ENCODE data around the gene PHOSPHO1. TPM values are rescaled to one million over a fixed set of nuclear protein-coding genes. Genes with fewer than 3 reads are reported as not detected.
A peak's percentile ranks its signal among the peaks of the same experiment; 100 is the strongest.

Gene PHOSPHO1
- total RNA-seq, 1 donor = 0.09 TPM

DNA sequence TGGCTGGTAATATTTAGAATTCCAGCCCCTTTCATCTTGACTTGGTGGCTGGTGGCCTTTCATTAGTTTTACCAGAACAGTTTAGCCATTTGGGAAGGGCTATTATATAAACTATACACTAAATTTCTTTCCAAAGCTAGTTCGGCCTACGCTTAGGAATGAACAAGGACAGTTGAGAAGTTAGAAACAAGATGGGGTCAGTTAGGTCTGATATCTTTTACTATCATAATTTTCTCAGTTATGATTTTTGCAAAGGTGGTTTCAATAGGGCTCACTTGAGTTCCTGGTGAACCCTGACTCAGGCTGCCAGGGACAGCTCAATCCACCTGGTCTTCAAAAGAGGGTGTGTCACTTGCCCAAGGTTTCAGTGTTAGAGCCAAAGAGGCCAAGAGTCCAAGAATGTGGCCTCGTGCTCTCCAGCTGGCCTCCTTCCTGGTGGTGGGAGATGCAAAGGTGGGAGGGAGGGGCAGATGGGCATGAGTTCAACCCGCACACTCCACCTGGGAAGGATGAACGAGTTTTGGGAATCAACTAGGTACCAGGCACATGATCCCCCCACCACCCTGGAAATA lies 4.0 kb upstream of the PHOSPHO1 start:
- H3K4me3 ChIP-seq (ENCODE audit: low read depth, low read length) = no peak overlapping the region
- DNase-seq (ENCODE audit: low read depth) = no peak
- TF ChIP-seq, protein P1, sequence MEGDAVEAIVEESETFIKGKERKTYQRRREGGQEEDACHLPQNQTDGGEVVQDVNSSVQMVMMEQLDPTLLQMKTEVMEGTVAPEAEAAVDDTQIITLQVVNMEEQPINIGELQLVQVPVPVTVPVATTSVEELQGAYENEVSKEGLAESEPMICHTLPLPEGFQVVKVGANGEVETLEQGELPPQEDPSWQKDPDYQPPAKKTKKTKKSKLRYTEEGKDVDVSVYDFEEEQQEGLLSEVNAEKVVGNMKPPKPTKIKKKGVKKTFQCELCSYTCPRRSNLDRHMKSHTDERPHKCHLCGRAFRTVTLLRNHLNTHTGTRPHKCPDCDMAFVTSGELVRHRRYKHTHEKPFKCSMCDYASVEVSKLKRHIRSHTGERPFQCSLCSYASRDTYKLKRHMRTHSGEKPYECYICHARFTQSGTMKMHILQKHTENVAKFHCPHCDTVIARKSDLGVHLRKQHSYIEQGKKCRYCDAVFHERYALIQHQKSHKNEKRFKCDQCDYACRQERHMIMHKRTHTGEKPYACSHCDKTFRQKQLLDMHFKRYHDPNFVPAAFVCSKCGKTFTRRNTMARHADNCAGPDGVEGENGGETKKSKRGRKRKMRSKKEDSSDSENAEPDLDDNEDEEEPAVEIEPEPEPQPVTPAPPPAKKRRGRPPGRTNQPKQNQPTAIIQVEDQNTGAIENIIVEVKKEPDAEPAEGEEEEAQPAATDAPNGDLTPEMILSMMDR (IDR thresholded peaks at IDR 0.05; ENCODE audit: insufficient read depth, low read length) = no peak

DNA sequence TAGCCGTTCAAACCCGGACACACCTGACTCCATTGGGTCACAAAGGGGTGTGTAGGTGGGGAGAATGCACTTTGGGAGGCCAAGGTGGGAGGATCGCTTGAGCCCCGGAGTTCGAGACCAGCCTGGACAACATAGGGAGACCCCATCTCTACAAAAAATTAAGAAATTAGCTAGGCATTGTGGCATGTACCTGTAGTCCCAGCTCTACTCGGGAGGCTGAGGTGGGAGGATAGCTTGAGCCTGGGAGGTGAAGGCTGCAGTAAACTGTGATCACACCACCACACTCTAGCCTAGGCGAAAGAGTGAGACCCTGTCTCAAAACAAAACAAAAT lies 942 bp upstream of the PHOSPHO1 start:
- H3K4me3 ChIP-seq (ENCODE audit: low read depth, low read length) = no peak overlapping the region
- TF ChIP-seq, protein P1 (IDR thresholded peaks at IDR 0.05; ENCODE audit: insufficient read depth, low read length) = no peak
- DNase-seq (ENCODE audit: low read depth) = no peak

DNA sequence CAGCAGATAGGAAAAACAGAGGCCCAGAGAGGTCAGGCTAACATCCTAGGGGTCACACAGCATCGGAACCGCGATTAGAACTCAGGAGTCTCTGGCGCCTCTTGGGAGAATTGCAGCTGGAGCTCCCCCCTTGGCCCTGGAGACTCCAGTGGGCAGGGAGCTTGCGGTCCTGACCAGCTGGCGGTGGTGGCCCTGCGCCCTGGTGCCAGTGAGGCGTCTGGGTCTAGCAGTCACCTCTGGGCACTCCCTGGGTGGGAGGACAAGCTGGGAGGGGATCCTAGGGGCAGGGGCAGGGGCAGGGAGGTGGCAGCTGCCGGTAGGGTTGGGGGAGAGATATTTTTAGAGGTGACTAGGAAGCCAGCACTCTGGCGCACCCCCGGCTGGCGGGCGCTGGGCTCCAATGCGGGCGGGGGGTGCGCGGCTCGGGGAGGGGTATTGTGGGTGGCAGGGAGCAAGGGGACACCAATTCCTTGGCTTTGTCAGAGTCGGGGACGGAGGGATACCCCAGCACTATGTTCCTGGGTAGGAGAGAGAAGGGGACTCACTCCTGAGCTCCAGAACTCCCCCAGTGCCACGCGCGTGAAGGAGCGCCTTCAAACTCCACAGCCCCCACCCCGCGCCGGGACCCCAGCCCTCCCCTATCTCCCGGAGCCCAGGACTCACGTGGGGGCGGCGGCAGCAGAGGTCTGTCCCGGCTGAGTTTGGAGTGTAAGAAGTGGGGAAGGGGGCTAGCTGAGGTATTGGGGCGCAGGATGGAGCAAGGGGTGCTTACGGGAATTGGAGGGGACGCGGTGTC lies 584 bp downstream of the PHOSPHO1 start:
- TF ChIP-seq, protein P1 (IDR thresholded peaks at IDR 0.05; ENCODE audit: insufficient read depth, low read length) = no peak
- peak overlapping the region; percentile 77 for H3K4me3 ChIP-seq (ENCODE audit: low read depth, low read length)
- DNase-seq (ENCODE audit: low read depth) = no peak

DNA sequence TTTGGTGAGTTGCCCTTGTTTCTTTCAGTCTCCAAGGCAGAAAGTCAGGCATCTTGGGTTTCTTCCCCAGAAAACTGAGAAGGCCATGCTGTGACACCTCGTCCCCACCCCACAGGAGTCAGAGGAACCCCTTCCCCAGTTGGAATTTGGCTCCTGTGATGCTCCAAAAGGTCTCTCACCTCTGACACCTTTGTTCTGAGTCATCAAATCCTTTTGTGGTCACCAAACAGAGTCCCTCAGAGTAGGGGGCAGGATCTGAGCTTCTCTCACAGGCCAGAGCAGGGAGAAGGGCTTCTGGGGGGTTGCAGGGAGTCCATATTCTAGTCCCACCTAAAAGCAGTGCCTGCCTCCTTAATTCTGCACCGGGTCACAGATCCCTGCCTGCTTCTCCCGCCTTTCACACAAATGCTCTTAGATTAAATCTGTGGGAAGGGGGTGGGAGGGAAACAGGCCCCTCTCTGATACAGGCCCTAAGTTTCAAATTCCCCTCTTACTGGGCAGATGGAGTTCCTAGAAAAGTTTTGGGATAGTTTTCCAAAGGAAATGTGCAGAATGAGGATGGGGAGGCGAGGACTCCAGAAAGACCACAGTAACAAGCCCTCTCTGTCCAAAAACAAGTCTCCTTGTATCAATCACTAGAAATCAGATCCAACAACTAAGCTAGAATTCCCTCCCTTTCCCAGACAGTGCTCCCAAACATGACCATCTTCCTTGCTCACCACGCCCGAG lies 1.3 kb downstream of the PHOSPHO1 start:
- TF ChIP-seq, protein P1 (IDR thresholded peaks at IDR 0.05; ENCODE audit: insufficient read depth, low read length) = no peak
- DNase-seq (ENCODE audit: low read depth) = no peak

DNA sequence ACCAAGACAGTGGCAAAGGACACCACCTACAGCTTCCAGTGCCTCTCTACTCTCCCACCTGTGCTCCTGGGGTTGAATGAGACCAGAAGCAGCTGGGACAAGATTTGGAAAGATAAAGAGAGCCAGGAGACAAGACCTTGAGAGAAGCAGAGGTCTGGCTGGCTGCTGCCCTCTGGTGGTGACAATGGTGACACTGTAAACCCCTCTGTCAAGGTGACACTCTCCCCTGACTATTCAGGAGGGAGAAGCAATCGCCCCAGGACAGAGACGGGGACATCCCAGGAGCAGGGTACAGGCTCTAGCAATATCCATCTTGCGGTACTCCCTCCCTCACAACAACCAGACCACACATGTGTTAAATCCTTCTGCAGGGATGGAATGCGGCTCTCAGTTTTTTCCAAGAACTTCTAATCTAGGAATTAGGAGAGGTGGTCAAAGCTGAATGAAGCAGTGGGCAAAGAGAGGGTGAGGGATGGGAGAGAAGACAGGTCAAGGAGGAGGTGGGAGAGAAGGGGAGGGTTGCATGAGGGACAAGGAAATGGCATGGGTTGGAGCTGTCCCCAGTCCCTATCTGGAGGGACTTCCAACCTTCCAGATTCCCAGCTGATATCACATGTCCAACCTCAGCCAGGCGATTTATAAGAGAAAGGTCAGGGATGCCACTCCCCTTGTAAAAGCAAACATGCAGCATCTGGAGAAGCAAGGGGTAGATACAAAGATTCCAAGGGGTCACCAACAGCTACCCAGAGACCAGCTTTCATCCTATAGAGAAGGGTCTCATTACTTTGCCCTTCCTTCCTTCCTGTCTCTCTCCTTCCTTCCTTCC lies 2.9 kb downstream of the PHOSPHO1 start:
- no peak overlapping the region for H3K4me3 ChIP-seq (ENCODE audit: low read depth, low read length)
- TF ChIP-seq, protein P1 (IDR thresholded peaks at IDR 0.05; ENCODE audit: insufficient read depth, low read length) = peak; percentile 86
- DNase-seq (ENCODE audit: low read depth) = peak; percentile 71

More for the DNA sequence above, 1.3 kb downstream of the PHOSPHO1 start:
- H3K4me3 ChIP-seq (ENCODE audit: low read depth, low read length) = no peak overlapping the region

DNA sequence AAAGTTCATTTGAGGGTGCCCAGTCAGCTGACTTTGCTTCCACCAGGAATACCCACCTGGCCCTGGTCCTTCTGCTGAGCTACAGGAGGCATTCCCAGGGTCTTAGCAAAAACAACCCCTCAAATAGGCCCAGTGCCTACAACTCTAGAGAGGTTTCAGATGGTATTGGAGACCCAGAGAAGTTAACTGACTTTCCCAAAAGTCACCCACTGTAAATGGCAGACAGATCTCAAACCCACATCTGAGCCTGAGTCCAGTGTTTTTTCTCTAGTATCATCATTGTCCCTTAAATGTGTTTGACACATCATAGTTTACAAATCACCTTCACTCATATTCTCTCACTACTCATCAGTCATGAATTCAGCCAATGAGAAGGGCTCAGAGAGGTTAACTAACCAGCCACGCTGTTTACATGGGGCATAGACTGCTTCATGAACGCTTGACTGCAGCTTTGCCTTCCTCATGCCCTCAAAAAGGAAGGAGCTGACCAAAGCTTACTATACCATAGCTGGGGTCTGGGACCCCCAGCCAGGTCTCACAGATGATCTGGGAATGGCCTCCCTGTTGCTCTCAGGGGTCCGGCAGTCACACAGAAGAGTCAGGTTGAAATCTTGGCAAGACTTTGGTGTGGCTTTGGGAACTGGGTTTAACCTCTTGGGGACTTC lies 3.7 kb downstream of the PHOSPHO1 start:
- H3K4me3 ChIP-seq (ENCODE audit: low read depth, low read length) = no peak overlapping the region
- DNase-seq (ENCODE audit: low read depth) = no peak
- TF ChIP-seq, protein P1 (IDR thresholded peaks at IDR 0.05; ENCODE audit: insufficient read depth, low read length) = no peak
